HCT116 (cell line): ENCODE data around the gene IFITM5.

Source experiments
- CTCF ChIP-seq, 3 experiments: fragments of 200-600 bp in 1 of 3; sonication (generic) in 1 of 3; IDR thresholded peaks in 2 of 3; conservative IDR thresholded peaks in 1 of 3; 2 replicates each; pipeline ENCODE4 v1.5.1; 2012 to 2017; ENCODE audit warnings: low read depth in 2 of 3, low read length in 2 of 3, antibody characterized with exemption in 1 of 3, borderline replicate concordance in 1 of 3, control low read depth in 1 of 3, mild to moderate bottlenecking in 1 of 3, mixed read lengths in 1 of 3, mixed run types in 1 of 3, moderate library complexity in 1 of 3; ENCODE audit not compliant: insufficient read depth in 1 of 3
- EZH2 ChIP-seq: fragments of 200-600 bp; sonication (generic); IDR thresholded peaks from 2 replicates; pipeline ENCODE4 v1.6.1; 2017; ENCODE audit warnings: antibody characterized with exemption, mixed run types
- MAX ChIP-seq: IDR thresholded peaks from 2 replicates; pipeline ENCODE4 v1.6.1; 2012
- YY1 ChIP-seq: IDR thresholded peaks from 2 replicates; pipeline ENCODE4 v1.6.1; 2011; ENCODE audit warnings: low read length, low read depth, moderate library complexity, mild to moderate bottlenecking; ENCODE audit not compliant: insufficient replicate concordance; ENCODE audit errors: extremely low read depth
- ZNF274 ChIP-seq: fragments of 200-500 bp; sonication (Bioruptor generic); IDR thresholded peaks from 2 replicates; pipeline ENCODE4 v1.6.1; 2014; ENCODE audit warnings: mild to moderate bottlenecking, low read depth, low read length, inconsistent platforms

DNA sequence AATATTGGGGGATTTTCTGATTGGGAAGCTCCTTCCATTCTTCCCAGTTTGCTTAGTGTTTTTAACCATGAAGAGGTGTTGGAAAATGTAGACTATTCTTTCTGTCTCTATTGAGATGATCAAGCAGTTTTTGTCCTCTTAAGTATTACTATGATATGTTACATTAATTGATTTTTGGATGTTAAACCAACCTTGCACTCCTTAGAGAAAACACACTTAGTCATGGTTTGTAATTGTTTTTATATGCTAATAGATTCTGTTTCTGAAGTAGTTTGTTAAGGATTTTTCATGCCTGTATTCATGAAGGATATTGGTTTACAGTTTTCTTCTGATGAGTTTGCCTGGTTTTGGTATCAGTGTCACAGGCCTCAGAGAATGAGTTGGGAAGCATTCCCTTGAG is 23.1 kb downstream of the IFITM5 start:
- TF ChIP-seq CTCF (IDR thresholded peaks at IDR 0.05 in 2 of 3, conservative IDR thresholded peaks at IDR 0.05 in 1 of 3; ENCODE audit: borderline replicate concordance in 1 of 3, insufficient read depth in 1 of 3, low read depth in 2 of 3, low read length in 2 of 3) (no peak), YY1 (no peak), EZH2 (no peak), MAX (no peak), ZNF274 (no peak)
